A549 (cell line): ENCODE measurements around the gene MRPS18B. TPM values are rescaled to one million over a fixed set of nuclear protein-coding genes. Genes with fewer than 3 reads are reported as not detected.

Source experiments
- CEBPB ChIP-seq, 2 experiments: fragments of >200 bp in 1 of 2; sonication (Bioruptor Twin) in 1 of 2; formaldehyde crosslinking in 1 of 2; IDR thresholded peaks; 2 replicates each; pipeline ENCODE4 v1.6.1; 2012 to 2016
- CHD2 ChIP-seq: fragments of 150-350 bp; IDR thresholded peaks from 2 replicates; pipeline ENCODE4 v1.6.1; 2014; ENCODE audit warnings: low read length; ENCODE audit not compliant: partially characterized antibody
- EHF ChIP-seq: fragments of 250-450 bp; sonication (Bioruptor Pico); IDR thresholded peaks from 2 replicates; pipeline ENCODE4 v1.5.0; 2020; ENCODE audit warnings: mild to moderate bottlenecking
- FOSB ChIP-seq: fragments of 250-450 bp; sonication (Bioruptor Pico); IDR thresholded peaks from 2 replicates; pipeline ENCODE4 v1.5.0; 2020; ENCODE audit warnings: mild to moderate bottlenecking, moderate library complexity
- FOSL2 ChIP-seq, 2 experiments: fragments of 450-650 bp in 1 of 2; fragments of >200 bp in 1 of 2; sonication (Bioruptor Twin) in 1 of 2; formaldehyde crosslinking; IDR thresholded peaks; 2 replicates each; pipeline versions ENCODE4 v1.5.0 to v1.6.1; 2016 to 2020; ENCODE audit warnings: mild to moderate bottlenecking in 1 of 2, moderate library complexity in 1 of 2
- FOXS1 ChIP-seq: fragments of 250-450 bp; sonication (Bioruptor Pico); IDR thresholded peaks from 2 replicates; pipeline ENCODE4 v1.5.0; 2020; ENCODE audit warnings: mild to moderate bottlenecking, moderate library complexity
- GATA3 ChIP-seq: IDR thresholded peaks from 2 replicates; pipeline ENCODE4 v1.6.1; 2012; ENCODE audit warnings: borderline replicate concordance
- HOXA7 ChIP-seq: fragments of 250-450 bp; sonication (Bioruptor Pico); IDR thresholded peaks from 2 replicates; pipeline ENCODE4 v1.5.0; 2020; ENCODE audit warnings: mild to moderate bottlenecking, moderate library complexity
- JUNB ChIP-seq: fragments of >200 bp; sonication (Bioruptor Twin); formaldehyde crosslinking; IDR thresholded peaks from 2 replicates; pipeline ENCODE4 v1.6.1; 2016
- MAFK ChIP-seq: fragments of 450-650 bp; IDR thresholded peaks from 2 replicates; pipeline ENCODE4 v1.6.1; 2014; ENCODE audit not compliant: partially characterized antibody
- MAZ ChIP-seq: fragments of 150-350 bp; IDR thresholded peaks from 2 replicates; pipeline ENCODE4 v1.6.1; 2014; ENCODE audit warnings: antibody characterized with exemption, low read depth, low read length, borderline replicate concordance
- MYC ChIP-seq: IDR thresholded peaks from 2 replicates; pipeline ENCODE4 v1.6.1; 2012; ENCODE audit warnings: mild to moderate bottlenecking, inconsistent platforms, low read length, improper control_type of control experiment, borderline replicate concordance
- NPAS2 ChIP-seq: fragments of 250-450 bp; sonication (Bioruptor Pico); IDR thresholded peaks from 2 replicates; pipeline ENCODE4 v1.8.0; 2022; ENCODE audit warnings: mild to moderate bottlenecking, moderate library complexity, borderline replicate concordance
- PHF8 ChIP-seq: fragments of 200-600 bp; sonication (generic); IDR thresholded peaks from 2 replicates; pipeline ENCODE4 v1.6.1; 2016; ENCODE audit warnings: low read depth, mild to moderate bottlenecking, antibody characterized with exemption, moderate library complexity, borderline replicate concordance
- POLR2AphosphoS2 ChIP-seq: conservative IDR thresholded peaks from 2 replicates; pipeline ENCODE4 v1.6.1; 2012; ENCODE audit warnings: low read length, improper control_type of control experiment, inconsistent platforms
- RCOR1 ChIP-seq: fragments of 150-350 bp; IDR thresholded peaks from 2 replicates; pipeline ENCODE4 v1.6.1; 2014; ENCODE audit warnings: antibody characterized with exemption, low read length, low read depth
- RFX5 ChIP-seq: fragments of 450-650 bp; IDR thresholded peaks from 2 replicates; pipeline ENCODE4 v1.7.1; 2014; ENCODE audit warnings: antibody characterized with exemption, mild to moderate bottlenecking, moderate library complexity
- SMC3 ChIP-seq: fragments of >200 bp; sonication (Bioruptor Twin); formaldehyde crosslinking; IDR thresholded peaks from 3 replicates; pipeline ENCODE4 v1.6.1; 2018; ENCODE audit warnings: inconsistent platforms
- TFCP2L1 ChIP-seq: fragments of 250-450 bp; sonication (Bioruptor Pico); IDR thresholded peaks from 2 replicates; pipeline ENCODE4 v1.5.0; 2021; ENCODE audit warnings: mild to moderate bottlenecking
- TP53 ChIP-seq: fragments of 250-450 bp; sonication (Bioruptor Pico); IDR thresholded peaks from 2 replicates; pipeline ENCODE4 v1.5.0; 2021; ENCODE audit warnings: mild to moderate bottlenecking, moderate library complexity
- ZC3H11A ChIP-seq: fragments of 450-650 bp; IDR thresholded peaks from 2 replicates; pipeline ENCODE4 v1.6.1; 2014; ENCODE audit warnings: antibody characterized with exemption, mild to moderate bottlenecking
- ZFP36 ChIP-seq: fragments of 450-650 bp; IDR thresholded peaks from 2 replicates; pipeline ENCODE4 v1.6.1; 2014; ENCODE audit warnings: borderline replicate concordance; ENCODE audit not compliant: partially characterized antibody
- ZSCAN20 ChIP-seq: fragments of 250-450 bp; sonication (Bioruptor Pico); IDR thresholded peaks from 2 replicates; pipeline ENCODE4 v1.8.0; 2022; ENCODE audit warnings: mild to moderate bottlenecking, moderate library complexity
- polyA plus RNA-seq, 4 experiments: library from polyadenylated mRNA; depleted of rRNA in 3 of 4; stranded (reverse); fragments of >200 nt; fragmentation: RNase III in 1 of 4; extraction: RNeasy Plus Mini Kit Qiagen cat#74134 plus additional on column Dnase treatment in 1 of 4; gene quantifications; 2 replicates in 3 of 4; 3 replicates in 1 of 4; pipeline ENCODE4 v1.2.3, GENCODE V29; 2011 to 2017
- TF ChIP-seq, protein P1 (sequence below): fragments of 200-600 bp; sonication (generic); IDR thresholded peaks from 2 replicates; pipeline ENCODE4 v1.6.1; 2016; ENCODE audit warnings: antibody characterized with exemption, mild to moderate bottlenecking, moderate library complexity
- TF ChIP-seq, protein P2 (sequence below): fragments of >200 bp; sonication (Bioruptor Twin); formaldehyde crosslinking; IDR thresholded peaks from 2 replicates; pipeline ENCODE4 v1.6.1; 2016
- TF ChIP-seq, protein P3 (sequence below): fragments of 250-450 bp; sonication (Bioruptor Pico); IDR thresholded peaks from 2 replicates; pipeline ENCODE4 v1.5.0; 2020; ENCODE audit warnings: low read depth, mild to moderate bottlenecking, moderate library complexity
- TF ChIP-seq, protein P4 (sequence below): fragments of 150-350 bp; IDR thresholded peaks from 2 replicates; pipeline ENCODE4 v1.6.1; 2014; ENCODE audit warnings: low read depth, mild to moderate bottlenecking, low read length
- TF ChIP-seq, protein P5 (sequence below): fragments of >200 bp; sonication (Bioruptor Twin); formaldehyde crosslinking; IDR thresholded peaks from 3 replicates; pipeline ENCODE4 v1.6.1; 2016
- TF ChIP-seq, protein P6 (sequence below): fragments of >200 bp; sonication (Bioruptor Twin); formaldehyde crosslinking; IDR thresholded peaks from 3 replicates; pipeline ENCODE4 v1.5.1; 2016
- TF ChIP-seq, protein P7 (sequence below): IDR thresholded peaks from 2 replicates; pipeline ENCODE4 v1.6.1; 2012

Gene MRPS18B
- polyA plus RNA-seq, 2 of the 4 experiments (the other 2 are of a cell fraction), result 85.3 to 91.1 TPM

DNA sequence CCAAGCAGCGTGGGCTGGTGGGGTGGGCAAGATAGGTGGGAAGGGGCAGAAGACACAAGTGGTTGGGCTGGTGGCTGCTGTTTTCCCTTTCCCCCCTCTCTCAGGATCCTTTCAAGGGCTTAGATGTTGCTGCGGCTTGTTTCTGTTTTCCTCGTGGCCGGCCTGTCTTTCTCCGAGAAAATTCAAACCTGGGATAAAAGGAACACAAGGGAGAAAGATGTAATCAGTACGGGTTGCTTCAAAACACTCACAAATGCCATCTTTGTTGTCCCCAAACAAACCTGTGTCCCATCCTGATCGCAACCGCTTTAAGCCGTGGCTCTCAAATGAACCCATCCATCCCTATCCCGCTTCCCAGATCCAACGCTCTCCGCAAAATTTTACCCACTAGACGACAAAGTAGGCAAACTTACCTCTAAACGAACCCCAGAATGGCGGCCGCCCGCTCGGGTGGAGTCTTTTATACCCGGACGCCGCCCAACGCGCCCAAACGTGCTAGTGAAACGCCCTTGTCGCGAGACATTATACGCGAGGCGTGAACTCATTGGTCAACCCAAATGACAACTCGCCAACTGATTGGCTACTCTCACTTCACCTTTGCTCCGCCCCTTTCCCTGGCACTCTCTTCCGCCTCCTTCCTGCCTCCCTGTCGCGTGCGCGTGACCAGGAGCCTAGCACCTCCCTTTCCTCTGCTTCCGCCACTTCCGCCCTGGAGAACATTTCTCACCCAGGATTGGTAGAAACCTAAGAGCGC is 652 bp upstream of the MRPS18B start, which contains the start of gene PPP1R10 (continued):
- TF ChIP-seq, protein P1, sequence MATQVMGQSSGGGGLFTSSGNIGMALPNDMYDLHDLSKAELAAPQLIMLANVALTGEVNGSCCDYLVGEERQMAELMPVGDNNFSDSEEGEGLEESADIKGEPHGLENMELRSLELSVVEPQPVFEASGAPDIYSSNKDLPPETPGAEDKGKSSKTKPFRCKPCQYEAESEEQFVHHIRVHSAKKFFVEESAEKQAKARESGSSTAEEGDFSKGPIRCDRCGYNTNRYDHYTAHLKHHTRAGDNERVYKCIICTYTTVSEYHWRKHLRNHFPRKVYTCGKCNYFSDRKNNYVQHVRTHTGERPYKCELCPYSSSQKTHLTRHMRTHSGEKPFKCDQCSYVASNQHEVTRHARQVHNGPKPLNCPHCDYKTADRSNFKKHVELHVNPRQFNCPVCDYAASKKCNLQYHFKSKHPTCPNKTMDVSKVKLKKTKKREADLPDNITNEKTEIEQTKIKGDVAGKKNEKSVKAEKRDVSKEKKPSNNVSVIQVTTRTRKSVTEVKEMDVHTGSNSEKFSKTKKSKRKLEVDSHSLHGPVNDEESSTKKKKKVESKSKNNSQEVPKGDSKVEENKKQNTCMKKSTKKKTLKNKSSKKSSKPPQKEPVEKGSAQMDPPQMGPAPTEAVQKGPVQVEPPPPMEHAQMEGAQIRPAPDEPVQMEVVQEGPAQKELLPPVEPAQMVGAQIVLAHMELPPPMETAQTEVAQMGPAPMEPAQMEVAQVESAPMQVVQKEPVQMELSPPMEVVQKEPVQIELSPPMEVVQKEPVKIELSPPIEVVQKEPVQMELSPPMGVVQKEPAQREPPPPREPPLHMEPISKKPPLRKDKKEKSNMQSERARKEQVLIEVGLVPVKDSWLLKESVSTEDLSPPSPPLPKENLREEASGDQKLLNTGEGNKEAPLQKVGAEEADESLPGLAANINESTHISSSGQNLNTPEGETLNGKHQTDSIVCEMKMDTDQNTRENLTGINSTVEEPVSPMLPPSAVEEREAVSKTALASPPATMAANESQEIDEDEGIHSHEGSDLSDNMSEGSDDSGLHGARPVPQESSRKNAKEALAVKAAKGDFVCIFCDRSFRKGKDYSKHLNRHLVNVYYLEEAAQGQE, result peak; percentile 87
- TF ChIP-seq FOXS1 (CRISPR knock-in tag), result no peak; the same call in 1 of the 2 replicates
- TF ChIP-seq CEBPB (IDR thresholded peaks at IDR 0.05), result no peak
- TF ChIP-seq, protein P2, sequence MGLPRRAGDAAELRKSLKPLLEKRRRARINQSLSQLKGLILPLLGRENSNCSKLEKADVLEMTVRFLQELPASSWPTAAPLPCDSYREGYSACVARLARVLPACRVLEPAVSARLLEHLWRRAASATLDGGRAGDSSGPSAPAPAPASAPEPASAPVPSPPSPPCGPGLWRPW, result no peak
- TF ChIP-seq RCOR1, result no peak
- TF ChIP-seq EHF (CRISPR knock-in tag), result no peak
- no peak for TF ChIP-seq MAFK
- peak; percentile 95 for TF ChIP-seq HOXA7 (CRISPR knock-in tag)
- peak; percentile 86; the same call in 1 of the 2 replicates for TF ChIP-seq TP53 (CRISPR knock-in tag)
- TF ChIP-seq, protein P3, sequence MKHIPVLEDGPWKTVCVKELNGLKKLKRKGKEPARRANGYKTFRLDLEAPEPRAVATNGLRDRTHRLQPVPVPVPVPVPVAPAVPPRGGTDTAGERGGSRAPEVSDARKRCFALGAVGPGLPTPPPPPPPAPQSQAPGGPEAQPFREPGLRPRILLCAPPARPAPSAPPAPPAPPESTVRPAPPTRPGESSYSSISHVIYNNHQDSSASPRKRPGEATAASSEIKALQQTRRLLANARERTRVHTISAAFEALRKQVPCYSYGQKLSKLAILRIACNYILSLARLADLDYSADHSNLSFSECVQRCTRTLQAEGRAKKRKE (CRISPR knock-in tag), result no peak
- TF ChIP-seq, protein P4, sequence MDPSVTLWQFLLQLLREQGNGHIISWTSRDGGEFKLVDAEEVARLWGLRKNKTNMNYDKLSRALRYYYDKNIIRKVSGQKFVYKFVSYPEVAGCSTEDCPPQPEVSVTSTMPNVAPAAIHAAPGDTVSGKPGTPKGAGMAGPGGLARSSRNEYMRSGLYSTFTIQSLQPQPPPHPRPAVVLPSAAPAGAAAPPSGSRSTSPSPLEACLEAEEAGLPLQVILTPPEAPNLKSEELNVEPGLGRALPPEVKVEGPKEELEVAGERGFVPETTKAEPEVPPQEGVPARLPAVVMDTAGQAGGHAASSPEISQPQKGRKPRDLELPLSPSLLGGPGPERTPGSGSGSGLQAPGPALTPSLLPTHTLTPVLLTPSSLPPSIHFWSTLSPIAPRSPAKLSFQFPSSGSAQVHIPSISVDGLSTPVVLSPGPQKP, result no peak
- peak; percentile 56; the same call in 1 of the 2 replicates for TF ChIP-seq RFX5
- TF ChIP-seq MAZ, result peak; percentile 37; the same call in 1 of the 2 replicates
- no peak for TF ChIP-seq FOSL2 (IDR thresholded peaks at IDR 0.05)
- 0 out of 2 replicates have a peak, but pooled peaks have one; percentile 15 for TF ChIP-seq FOSL2 (CRISPR knock-in tag; IDR thresholded peaks at IDR 0.05)
- TF ChIP-seq, protein P5, sequence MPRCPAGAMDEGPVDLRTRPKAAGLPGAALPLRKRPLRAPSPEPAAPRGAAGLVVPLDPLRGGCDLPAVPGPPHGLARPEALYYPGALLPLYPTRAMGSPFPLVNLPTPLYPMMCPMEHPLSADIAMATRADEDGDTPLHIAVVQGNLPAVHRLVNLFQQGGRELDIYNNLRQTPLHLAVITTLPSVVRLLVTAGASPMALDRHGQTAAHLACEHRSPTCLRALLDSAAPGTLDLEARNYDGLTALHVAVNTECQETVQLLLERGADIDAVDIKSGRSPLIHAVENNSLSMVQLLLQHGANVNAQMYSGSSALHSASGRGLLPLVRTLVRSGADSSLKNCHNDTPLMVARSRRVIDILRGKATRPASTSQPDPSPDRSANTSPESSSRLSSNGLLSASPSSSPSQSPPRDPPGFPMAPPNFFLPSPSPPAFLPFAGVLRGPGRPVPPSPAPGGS, result peak; percentile 99
- TF ChIP-seq TFCP2L1 (CRISPR knock-in tag), result 0 out of 2 replicates have a peak, but pooled peaks have one; percentile 72
- TF ChIP-seq ZSCAN20 (CRISPR knock-in tag), result no peak
- no peak for TF ChIP-seq ZFP36
- peak; percentile 19; the same call in 1 of the 2 replicates for TF ChIP-seq GATA3
- TF ChIP-seq ZC3H11A, result no peak
- TF ChIP-seq MYC, result peak; percentile 22; the same call in 1 of the 2 replicates
- TF ChIP-seq, protein P6, sequence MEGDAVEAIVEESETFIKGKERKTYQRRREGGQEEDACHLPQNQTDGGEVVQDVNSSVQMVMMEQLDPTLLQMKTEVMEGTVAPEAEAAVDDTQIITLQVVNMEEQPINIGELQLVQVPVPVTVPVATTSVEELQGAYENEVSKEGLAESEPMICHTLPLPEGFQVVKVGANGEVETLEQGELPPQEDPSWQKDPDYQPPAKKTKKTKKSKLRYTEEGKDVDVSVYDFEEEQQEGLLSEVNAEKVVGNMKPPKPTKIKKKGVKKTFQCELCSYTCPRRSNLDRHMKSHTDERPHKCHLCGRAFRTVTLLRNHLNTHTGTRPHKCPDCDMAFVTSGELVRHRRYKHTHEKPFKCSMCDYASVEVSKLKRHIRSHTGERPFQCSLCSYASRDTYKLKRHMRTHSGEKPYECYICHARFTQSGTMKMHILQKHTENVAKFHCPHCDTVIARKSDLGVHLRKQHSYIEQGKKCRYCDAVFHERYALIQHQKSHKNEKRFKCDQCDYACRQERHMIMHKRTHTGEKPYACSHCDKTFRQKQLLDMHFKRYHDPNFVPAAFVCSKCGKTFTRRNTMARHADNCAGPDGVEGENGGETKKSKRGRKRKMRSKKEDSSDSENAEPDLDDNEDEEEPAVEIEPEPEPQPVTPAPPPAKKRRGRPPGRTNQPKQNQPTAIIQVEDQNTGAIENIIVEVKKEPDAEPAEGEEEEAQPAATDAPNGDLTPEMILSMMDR, result no peak
- TF ChIP-seq SMC3, result no peak
- TF ChIP-seq, protein P7, sequence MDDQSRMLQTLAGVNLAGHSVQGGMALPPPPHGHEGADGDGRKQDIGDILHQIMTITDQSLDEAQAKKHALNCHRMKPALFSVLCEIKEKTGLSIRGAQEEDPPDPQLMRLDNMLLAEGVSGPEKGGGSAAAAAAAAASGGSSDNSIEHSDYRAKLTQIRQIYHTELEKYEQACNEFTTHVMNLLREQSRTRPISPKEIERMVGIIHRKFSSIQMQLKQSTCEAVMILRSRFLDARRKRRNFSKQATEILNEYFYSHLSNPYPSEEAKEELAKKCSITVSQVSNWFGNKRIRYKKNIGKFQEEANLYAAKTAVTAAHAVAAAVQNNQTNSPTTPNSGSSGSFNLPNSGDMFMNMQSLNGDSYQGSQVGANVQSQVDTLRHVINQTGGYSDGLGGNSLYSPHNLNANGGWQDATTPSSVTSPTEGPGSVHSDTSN, result peak; percentile 58; the same call in 1 of the 2 replicates
- TF ChIP-seq NPAS2 (CRISPR knock-in tag), result no peak
- TF ChIP-seq JUNB, result no peak
- TF ChIP-seq CHD2, result peak; percentile 93
- TF ChIP-seq POLR2AphosphoS2, result no peak
- peak; percentile 92 for TF ChIP-seq PHF8
- TF ChIP-seq FOSB (CRISPR knock-in tag), result peak; percentile 96
- TF ChIP-seq, all 56 proteins: peak for 20
